GM23248 (cell line): ENCODE measurements around the gene LRRIQ3.

Experiments
- EZH2 ChIP-seq: fragments of 200-600 bp; sonication (generic); IDR thresholded peaks from 2 replicates; pipeline ENCODE4 v1.6.1; 2018; ENCODE audit warnings: antibody characterized with exemption, mild to moderate bottlenecking; ENCODE audit not compliant: insufficient read depth, poor library complexity, severe bottlenecking
- EZH2phosphoT487 ChIP-seq: fragments of 200-600 bp; sonication (generic); IDR thresholded peaks from 2 replicates; pipeline ENCODE4 v1.6.1; 2018; ENCODE audit warnings: antibody characterized with exemption, moderate library complexity, mild to moderate bottlenecking, low read depth; ENCODE audit not compliant: insufficient read depth

- TF ChIP-seq EZH2 (no peak), EZH2phosphoT487 (no peak)
These were observed 192.4 kb downstream of the LRRIQ3 start for GRCh38 chr1:74005533-74005932.
